GM19240 (cell line): Measurements from ENCODE around the gene DYSF.

ENCODE experiments used
- DNase-seq: peaks from one replicate; pipeline ENCODE4 v3.0.0; 2011; ENCODE audit warnings: low spot score; ENCODE audit not compliant: insufficient read length

The DYSF gene

GRCh38 chr2:71548646-71549425 lies 95.5 kb downstream of the DYSF start:
- peak; percentile 67 for DNase-seq

GRCh38 chr2:71550801-71551630 lies 97.7 kb downstream of the DYSF start:
- DNase-seq: no peak

GRCh38 chr2:71551631-71551915 lies 98.2 kb downstream of the DYSF start:
- DNase-seq: no peak

GRCh38 chr2:71552356-71552755 lies 99.0 kb downstream of the DYSF start:
- no peak for DNase-seq

GRCh38 chr2:71552861-71553301 lies 99.5 kb downstream of the DYSF start:
- DNase-seq: no peak

- no peak for DNase-seq
These were observed 100.8 kb downstream of the DYSF start for GRCh38 chr2:71554028-71554705.

- no peak for DNase-seq
These were observed 101.3 kb downstream of the DYSF start for GRCh38 chr2:71554706-71555056.

GRCh38 chr2:71555798-71556454 lies 102.6 kb downstream of the DYSF start:
- DNase-seq: no peak

GRCh38 chr2:71556692-71557250 lies 103.4 kb downstream of the DYSF start:
- DNase-seq: no peak

- DNase-seq: no peak
These were observed 104.0 kb downstream of the DYSF start for GRCh38 chr2:71557321-71557720.

- DNase-seq: no peak
These were observed 105.1 kb downstream of the DYSF start for GRCh38 chr2:71558300-71559051.

GRCh38 chr2:71559080-71559827 lies 105.9 kb downstream of the DYSF start:
- no peak for DNase-seq

- DNase-seq: no peak
These were observed 106.7 kb downstream of the DYSF start for GRCh38 chr2:71559828-71560637.

GRCh38 chr2:71560638-71561011 lies 107.3 kb downstream of the DYSF start:
- DNase-seq: no peak

GRCh38 chr2:71561441-71562267 lies 108.3 kb downstream of the DYSF start:
- no peak for DNase-seq

- DNase-seq: no peak
These were observed 109.2 kb downstream of the DYSF start for GRCh38 chr2:71562518-71562917.

- no peak for DNase-seq
These were observed 110.5 kb downstream of the DYSF start for GRCh38 chr2:71563872-71564271.

- DNase-seq: no peak
These were observed 111.0 kb downstream of the DYSF start for GRCh38 chr2:71564361-71564760.
